ENCODE results near the gene RACGAP1.

DNA sequence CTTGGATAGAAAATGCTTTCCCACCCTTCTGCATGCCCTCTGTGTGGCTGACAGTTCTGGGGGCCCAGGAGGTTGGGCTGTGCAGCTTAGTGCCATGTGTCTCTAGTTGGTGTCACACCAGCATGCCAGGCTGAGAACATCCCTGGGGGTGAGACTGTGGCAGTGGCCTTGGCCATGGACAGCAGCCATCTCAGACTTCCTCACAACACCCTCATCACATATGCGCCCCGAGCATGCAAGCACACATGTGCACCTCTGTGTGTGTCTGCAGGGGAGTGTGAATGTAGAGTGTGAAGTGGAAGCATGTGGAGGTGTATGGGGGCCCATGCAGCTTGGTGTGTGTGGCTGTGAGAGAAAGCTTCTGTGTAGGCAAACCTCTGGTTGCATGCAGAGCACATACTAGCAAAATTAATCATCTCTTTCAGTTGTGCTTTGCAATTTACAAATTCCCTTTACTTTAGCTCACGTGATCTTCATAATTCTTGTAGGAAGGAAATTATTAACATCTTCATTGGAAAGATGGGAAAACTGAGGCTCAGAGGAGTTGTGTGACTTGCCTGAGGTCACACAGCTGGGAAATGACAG is 40.5 kb upstream of the RACGAP1 start:
- TF ChIP-seq POLR2AphosphoS5 (IDR thresholded peaks at IDR 0.05; ENCODE audit: low read depth): no peak
- TF ChIP-seq, protein P1, sequence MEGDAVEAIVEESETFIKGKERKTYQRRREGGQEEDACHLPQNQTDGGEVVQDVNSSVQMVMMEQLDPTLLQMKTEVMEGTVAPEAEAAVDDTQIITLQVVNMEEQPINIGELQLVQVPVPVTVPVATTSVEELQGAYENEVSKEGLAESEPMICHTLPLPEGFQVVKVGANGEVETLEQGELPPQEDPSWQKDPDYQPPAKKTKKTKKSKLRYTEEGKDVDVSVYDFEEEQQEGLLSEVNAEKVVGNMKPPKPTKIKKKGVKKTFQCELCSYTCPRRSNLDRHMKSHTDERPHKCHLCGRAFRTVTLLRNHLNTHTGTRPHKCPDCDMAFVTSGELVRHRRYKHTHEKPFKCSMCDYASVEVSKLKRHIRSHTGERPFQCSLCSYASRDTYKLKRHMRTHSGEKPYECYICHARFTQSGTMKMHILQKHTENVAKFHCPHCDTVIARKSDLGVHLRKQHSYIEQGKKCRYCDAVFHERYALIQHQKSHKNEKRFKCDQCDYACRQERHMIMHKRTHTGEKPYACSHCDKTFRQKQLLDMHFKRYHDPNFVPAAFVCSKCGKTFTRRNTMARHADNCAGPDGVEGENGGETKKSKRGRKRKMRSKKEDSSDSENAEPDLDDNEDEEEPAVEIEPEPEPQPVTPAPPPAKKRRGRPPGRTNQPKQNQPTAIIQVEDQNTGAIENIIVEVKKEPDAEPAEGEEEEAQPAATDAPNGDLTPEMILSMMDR (IDR thresholded peaks at IDR 0.05; ENCODE audit: insufficient read depth, low read length): no peak
- no peak for TF ChIP-seq GABPA (IDR thresholded peaks at IDR 0.05; ENCODE audit: low read depth)
- TF ChIP-seq, protein P2, sequence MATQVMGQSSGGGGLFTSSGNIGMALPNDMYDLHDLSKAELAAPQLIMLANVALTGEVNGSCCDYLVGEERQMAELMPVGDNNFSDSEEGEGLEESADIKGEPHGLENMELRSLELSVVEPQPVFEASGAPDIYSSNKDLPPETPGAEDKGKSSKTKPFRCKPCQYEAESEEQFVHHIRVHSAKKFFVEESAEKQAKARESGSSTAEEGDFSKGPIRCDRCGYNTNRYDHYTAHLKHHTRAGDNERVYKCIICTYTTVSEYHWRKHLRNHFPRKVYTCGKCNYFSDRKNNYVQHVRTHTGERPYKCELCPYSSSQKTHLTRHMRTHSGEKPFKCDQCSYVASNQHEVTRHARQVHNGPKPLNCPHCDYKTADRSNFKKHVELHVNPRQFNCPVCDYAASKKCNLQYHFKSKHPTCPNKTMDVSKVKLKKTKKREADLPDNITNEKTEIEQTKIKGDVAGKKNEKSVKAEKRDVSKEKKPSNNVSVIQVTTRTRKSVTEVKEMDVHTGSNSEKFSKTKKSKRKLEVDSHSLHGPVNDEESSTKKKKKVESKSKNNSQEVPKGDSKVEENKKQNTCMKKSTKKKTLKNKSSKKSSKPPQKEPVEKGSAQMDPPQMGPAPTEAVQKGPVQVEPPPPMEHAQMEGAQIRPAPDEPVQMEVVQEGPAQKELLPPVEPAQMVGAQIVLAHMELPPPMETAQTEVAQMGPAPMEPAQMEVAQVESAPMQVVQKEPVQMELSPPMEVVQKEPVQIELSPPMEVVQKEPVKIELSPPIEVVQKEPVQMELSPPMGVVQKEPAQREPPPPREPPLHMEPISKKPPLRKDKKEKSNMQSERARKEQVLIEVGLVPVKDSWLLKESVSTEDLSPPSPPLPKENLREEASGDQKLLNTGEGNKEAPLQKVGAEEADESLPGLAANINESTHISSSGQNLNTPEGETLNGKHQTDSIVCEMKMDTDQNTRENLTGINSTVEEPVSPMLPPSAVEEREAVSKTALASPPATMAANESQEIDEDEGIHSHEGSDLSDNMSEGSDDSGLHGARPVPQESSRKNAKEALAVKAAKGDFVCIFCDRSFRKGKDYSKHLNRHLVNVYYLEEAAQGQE (IDR thresholded peaks at IDR 0.05; ENCODE audit: insufficient replicate concordance, low read depth): no peak

All from HL-60 (cell line).